KOPT-K1 (cell line): ENCODE data around the gene PDPN.

Experiments
- H3K27ac ChIP-seq: fragments of 200-600 bp; sonication (generic); 2 replicates; pipeline ENCODE4 v1.5.1; 2016; ENCODE audit warnings: antibody characterized with exemption, mild to moderate bottlenecking, low read depth, low read length; ENCODE audit not compliant: poor library complexity, severe bottlenecking
- H3K36me3 ChIP-seq: fragments of 200-600 bp; sonication (generic); 2 replicates; pipeline ENCODE4 v1.5.1; 2017; ENCODE audit warnings: antibody characterized with exemption, mild to moderate bottlenecking, low read length, moderate library complexity; ENCODE audit not compliant: insufficient read depth
- H3K9me3 ChIP-seq: fragments of 200-600 bp; sonication (generic); 2 replicates; pipeline ENCODE4 v1.5.1; 2017; ENCODE audit warnings: antibody characterized with exemption, low read length, mild to moderate bottlenecking; ENCODE audit not compliant: insufficient read depth, poor library complexity, severe bottlenecking

Gene PDPN, protein sequence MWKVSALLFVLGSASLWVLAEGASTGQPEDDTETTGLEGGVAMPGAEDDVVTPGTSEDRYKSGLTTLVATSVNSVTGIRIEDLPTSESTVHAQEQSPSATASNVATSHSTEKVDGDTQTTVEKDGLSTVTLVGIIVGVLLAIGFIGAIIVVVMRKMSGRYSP

DNA sequence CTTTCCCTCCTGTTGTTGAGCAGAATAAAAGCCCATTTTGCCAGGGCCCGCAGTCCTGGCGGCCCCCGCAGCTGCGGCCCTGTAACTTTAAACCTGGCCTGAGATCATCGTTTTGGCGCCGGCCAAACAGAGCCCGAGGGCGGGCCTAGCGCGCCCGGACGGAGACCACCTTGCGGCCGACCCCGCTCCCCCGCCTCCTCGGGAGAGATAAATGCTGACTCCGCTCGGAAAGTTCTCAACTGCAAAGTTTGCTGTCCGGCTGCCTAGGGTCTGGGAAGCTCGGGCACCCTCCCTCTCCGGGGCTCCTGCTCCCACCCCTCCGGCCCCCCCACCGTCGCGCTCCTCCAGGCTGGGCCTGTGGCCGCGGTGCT, at the start of gene PDPN:
TSS of gene PDPN (plus strand) at position 238 of the 371 bp plus-strand sequence. CDS start 202 bp downstream, outside the sequence.
- no peaks in the 10 kb centered on the region for H3K36me3 ChIP-seq
- H3K27ac ChIP-seq: no peak within 1 kb of the TSS
- H3K9me3 ChIP-seq: no peaks in the 10 kb centered on the region

DNA sequence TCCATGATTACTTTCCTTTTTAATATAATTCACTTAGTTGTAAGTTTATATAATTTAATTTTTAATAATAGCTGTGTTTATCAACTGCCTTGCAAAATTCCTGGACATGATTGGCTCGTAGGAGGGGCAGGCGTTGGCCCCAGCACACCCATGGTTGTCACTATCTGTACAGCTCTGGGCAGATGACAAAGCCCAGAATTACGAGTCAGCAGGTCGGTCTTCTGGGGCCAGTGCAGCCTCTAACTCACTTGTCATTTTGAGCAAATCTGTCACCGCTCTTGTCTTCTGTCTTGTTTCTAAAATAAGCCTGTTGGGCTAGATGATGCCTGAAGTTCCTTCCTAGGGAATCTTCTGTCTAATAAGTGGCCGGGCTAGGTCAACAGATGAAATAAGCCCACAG, 48.4 kb upstream of the PDPN start:
- no peaks in the 10 kb centered on the region for H3K9me3 ChIP-seq
- no peaks in the 10 kb centered on the region for H3K36me3 ChIP-seq

DNA sequence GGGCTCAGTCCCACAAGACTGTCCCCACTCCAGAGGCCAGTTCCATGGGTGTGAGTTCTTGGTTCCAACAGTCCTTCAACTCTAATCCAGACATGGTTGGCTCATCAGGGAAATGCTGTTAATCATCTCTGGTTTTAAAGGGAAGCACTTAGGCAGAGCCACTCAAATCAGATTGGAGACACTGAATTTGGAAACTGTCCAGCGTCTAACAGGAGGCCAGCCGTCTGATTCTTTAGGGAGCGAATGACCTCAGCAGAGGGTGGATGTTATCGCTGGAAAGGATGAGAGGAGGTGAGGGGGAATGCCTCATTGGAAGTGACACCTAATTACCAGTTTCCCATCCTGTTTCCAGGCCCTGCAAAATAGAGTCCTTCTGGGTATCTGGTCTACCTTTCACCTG, 47.1 kb upstream of the PDPN start:
- Histone ChIP-seq H3K27ac (no peak overlapping the region), H3K36me3 (no peaks in the 10 kb centered on the region)

More for the DNA sequence above, 48.4 kb upstream of the PDPN start:
- H3K27ac ChIP-seq: no peak overlapping the region

DNA sequence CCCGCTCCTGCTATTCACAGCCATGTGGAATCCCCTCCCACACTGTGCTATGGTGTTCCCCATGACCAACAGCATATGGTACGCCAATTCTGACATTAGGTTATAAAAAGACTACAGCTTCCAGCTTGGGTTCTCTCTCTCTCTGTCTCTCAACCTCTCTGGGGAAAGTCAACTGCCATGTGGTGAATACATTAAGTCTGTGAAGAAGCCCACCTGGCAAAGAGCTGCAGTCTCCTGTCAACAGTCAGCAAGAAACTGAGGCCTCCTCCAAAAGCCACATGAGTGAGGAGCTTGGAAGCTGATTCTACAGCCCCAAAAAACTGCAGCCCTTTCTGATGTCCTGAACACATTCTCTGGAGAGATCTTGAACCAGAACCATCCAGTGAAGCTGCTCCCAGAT, 44.8 kb upstream of the PDPN start:
- Histone ChIP-seq H3K27ac (peak overlapping the region; percentile 45), H3K36me3 (no peaks in the 10 kb centered on the region), H3K9me3 (no peaks in the 10 kb centered on the region)

More for the DNA sequence above, 47.1 kb upstream of the PDPN start:
- no peaks in the 10 kb centered on the region for H3K9me3 ChIP-seq

DNA sequence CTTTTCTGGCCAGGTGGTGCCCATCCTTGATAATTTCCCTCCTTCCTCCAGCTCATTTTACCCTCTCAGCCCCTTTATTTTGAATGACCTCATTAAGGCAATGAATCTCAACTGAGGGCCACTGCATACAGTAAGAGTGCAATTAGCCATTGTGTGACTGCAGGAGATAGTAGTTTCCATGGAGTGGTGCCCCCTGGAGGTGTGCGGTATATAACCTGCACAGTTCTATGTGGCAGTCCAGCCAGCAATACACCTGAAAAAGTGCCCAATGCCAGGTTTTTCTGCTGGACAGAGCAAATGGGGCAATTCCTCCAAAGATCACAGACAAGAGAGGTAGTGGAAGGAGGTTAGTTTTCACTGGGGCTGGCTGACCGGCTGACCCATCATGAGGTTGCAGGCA, 43.9 kb upstream of the PDPN start:
- Histone ChIP-seq H3K27ac (peak overlapping the region; percentile 45), H3K36me3 (no peaks in the 10 kb centered on the region), H3K9me3 (no peaks in the 10 kb centered on the region)

DNA sequence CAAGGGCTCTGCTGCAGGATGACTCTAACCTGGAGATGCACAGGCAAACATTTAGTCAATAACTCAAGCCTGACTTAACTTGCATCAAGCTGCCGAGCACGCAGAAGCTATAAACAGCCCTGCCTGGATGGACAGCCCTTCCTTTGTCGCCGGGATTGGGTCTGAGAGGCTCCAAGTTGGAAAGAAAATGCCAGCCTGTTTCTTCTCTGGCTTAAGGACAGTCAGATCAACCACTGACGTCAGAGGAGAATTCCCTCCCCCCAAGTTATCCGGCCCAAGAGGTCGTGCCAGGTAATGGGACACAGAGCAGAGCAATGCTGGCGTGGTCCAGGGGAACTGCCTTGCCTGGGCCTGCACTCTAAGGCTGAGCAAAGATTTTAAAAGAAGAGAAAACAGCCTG, 42.8 kb upstream of the PDPN start:
- no peaks in the 10 kb centered on the region for H3K36me3 ChIP-seq
- H3K9me3 ChIP-seq: no peaks in the 10 kb centered on the region
- H3K27ac ChIP-seq: peak overlapping the region; percentile 45

DNA sequence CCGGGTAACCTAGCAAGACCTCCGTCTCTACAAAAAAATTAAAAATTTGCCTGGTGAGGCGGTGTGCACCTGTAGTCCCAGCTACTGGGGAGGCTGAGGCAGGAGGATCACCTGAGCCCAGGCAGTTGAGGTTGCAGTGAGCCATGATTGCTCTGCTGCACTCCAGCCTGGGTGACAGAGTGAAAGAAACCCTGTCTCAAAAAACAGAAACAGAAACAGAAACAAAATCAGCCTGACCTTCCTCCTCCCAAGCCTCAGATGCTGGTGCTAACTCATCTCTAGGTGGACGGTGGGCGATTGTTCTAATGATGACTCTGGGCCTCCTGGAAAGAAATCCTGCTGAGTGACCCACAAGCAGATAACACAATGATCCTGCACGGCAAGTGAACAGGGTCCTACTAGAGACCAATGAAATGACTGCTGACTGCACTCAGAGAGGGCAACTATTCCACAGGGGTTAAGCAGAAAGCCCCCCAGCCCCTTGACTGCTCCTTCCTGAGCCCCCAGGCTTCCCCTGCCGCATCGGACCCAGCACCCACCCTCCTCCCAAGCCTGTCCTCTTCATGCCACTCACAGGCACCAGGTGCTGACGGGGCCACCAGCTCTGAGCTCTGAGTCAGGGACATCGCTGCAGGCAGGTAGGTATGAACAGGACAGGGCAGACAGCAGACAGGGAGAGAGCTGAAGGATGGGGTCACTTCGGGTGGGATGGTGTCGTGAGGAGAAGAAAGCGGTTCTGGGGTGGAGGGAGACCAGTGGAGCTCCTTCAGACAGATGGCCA, 42.0 kb upstream of the PDPN start:
- Histone ChIP-seq H3K36me3 (no peaks in the 10 kb centered on the region), H3K9me3 (no peaks in the 10 kb centered on the region), H3K27ac (peak overlapping the region; percentile 45)

DNA sequence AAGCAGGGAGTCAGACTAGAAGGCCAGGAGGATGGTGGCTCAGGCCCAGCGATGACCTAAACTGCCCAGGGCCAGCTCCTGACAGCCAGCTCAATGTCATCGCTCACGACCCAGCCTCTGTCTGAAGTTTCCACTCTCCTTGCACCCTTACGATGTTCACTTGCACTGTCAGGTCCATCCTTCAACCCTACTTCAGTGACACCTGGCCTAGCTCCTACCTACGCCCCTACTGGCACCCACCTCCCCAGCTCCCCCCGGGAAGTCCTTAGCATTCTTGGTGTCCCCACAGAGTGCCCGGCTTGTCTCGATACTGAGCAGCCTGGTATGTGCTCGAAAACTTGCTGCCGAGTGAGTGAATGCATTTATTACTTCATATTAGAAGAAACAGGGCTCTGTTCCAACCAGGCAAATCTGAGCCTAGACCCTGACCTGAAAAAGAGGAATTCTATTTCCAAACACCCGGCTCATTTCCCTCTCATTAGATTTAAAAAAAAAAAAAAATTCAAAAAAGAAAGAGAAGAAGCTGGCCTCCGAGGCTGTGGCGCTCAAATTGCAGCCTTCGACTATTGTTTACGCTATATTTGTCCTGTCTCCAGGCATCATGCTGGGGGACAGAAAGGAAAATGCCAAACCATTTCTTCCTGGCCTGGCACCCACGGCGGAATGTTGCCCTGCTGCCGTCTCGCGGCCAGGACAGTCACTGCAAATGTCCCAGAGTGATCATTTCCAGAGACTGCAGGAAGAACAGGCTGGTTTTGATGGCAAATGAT, 40.0 kb upstream of the PDPN start:
- Histone ChIP-seq H3K9me3 (no peaks in the 10 kb centered on the region), H3K36me3 (no peaks in the 10 kb centered on the region), H3K27ac (no peak overlapping the region)

DNA sequence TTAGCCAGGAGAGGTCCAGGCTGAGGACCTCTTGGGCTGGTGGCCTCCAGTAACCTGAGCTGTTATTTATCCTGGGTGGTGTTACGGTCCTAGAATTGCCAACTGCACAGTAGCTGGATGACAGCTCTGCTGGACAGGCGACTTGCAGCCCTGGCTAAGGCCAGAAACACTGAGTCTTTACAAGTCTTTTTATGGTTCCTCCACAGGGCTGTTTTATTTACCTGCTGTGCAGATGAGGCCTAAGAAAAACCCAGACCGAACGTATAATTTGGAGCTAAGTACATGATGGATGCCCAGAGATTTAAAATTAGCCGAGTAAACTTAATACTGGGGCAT, 39.4 kb upstream of the PDPN start:
- no peak overlapping the region for H3K27ac ChIP-seq
- no peaks in the 10 kb centered on the region for H3K36me3 ChIP-seq
- H3K9me3 ChIP-seq: no peaks in the 10 kb centered on the region

DNA sequence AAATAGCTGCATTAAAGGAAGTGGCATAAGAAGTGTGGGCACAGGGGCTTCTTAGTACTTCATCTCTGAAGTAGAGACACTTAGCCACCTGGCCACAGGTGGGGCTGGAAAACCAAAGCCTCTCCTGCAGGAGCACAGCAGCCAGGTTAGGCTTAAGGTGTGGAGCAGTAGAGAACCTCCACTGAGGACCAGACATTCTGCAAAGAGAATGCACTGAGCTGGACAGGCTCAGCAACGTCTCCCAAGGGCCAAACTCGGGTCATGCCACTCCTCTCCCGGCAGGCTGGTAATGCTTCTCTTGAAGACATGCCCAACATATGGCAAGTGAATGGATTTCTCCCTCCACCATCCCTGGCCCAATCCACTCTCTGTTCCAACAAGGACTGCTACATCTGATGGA, 36.8 kb upstream of the PDPN start:
- no peaks in the 10 kb centered on the region for H3K36me3 ChIP-seq
- no peaks in the 10 kb centered on the region for H3K9me3 ChIP-seq
- no peak overlapping the region for H3K27ac ChIP-seq

DNA sequence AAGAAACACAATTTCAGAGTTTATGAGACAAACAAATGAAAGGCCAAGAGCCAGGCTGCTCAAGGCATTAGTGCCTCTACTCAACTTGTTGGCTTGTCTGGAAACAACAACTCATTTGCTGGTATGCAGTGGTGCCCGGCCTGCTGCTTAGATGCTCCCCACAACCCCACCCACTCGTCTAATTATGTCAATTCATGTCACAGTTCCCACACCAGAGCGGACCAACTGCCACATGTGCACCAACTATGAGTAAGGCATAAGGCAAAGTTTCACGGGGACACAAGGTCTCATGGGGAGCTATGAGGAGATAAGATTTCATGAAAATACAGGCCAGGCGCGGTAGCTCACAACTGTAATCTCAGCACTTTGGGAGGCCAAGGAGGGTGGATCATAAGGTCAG, 35.4 kb upstream of the PDPN start:
- H3K27ac ChIP-seq: no peak overlapping the region
- H3K9me3 ChIP-seq: no peaks in the 10 kb centered on the region
- no peaks in the 10 kb centered on the region for H3K36me3 ChIP-seq

DNA sequence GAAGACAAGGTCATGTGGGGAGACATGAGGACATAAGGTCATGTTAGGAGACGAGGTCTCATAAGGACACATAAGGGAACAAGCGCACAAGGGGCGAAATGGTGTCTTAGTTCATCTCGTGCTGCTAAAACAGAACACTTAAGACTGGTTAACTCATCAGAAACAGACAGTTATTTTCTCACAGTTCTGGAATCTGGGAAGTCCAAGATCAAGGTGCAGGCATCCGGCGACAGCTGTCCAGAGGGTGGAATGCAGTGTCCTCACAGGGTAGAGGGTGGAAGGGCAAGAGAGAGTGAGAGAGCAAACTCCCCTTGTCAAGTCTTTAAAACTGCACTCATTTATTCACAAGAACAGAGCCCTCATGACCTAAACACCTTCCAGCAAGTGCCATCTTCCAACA, 34.6 kb upstream of the PDPN start:
- Histone ChIP-seq H3K27ac (no peak overlapping the region), H3K36me3 (no peaks in the 10 kb centered on the region), H3K9me3 (no peaks in the 10 kb centered on the region)

DNA sequence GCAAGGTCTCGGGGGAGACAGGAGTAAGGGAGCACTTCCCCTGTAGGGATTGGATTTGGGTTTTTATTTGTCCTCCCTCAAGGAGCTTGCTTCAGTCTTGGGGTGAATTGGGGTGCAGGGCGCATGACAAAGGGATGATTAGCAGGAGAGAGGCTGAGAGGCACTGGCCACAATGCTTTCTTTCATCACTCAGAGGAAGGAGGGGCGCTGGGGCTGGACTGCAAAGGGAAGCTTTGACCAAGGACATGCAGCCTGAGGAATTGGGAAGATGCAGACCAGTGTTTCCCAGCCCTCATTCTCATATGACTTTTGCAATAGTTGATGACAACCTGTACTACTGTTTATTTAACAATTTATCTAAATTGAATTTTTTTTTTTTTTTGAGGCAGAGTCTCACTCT, 34.1 kb upstream of the PDPN start:
- no peaks in the 10 kb centered on the region for H3K9me3 ChIP-seq
- no peak overlapping the region for H3K27ac ChIP-seq
- H3K36me3 ChIP-seq: no peaks in the 10 kb centered on the region

DNA sequence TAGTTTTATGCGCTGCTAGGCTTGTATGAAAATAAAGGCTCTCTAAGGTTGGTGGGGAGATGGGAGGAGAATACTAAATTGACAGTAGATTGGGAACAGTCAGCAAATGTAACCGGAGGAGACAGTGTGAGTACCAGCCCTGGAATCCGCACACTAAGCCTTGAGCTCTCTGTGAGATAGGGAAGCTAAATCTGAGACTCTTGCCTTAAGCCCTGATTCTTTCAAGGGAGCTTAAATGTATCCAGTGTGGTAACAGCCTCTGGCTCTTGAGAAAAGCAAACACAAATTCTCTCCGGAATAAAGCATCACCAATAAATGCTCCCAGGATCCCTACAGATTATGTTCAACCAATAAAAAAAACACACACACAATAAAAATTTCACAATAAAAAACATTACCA, 33.0 kb upstream of the PDPN start:
- H3K27ac ChIP-seq: no peak overlapping the region
- no peaks in the 10 kb centered on the region for H3K36me3 ChIP-seq
- H3K9me3 ChIP-seq: no peaks in the 10 kb centered on the region

DNA sequence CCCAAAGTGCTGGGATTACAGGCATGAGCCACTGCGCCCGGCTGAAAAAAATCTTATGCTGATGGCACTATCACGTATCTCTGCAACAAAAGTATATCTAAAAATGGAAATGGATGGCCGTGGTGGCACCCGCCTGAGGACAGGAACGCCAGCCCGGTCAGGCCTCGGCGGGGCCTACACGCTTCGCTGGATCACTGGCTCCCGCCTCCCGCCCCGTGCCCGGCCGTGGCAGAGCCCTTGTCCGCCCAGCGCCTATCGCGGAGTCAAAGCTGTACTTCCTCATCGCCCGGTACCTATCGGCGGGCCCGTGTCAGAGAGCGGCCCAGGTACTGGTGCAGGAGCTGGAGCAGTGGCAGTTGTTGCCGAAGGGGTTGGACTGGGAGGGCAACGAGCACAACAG, 28.8 kb upstream of the PDPN start:
- H3K36me3 ChIP-seq: no peaks in the 10 kb centered on the region
- no peaks in the 10 kb centered on the region for H3K9me3 ChIP-seq
- no peak overlapping the region for H3K27ac ChIP-seq
